GM19043 (cell line): ENCODE results near the gene SMIM36.
"Not testable (repeated sequence)": the region's sequence is repeated elsewhere in the genome, so short reads cannot be mapped to it uniquely, and the experiment has no call there.

Experiments used
- ATAC-seq: cut with Tn5 transposase; IDR thresholded peaks from one replicate; pipeline ENCODE4 v1.9.1; 2021; ENCODE audit warnings: low read depth; ENCODE audit not compliant: unreplicated experiment

Gene SMIM36

DNA sequence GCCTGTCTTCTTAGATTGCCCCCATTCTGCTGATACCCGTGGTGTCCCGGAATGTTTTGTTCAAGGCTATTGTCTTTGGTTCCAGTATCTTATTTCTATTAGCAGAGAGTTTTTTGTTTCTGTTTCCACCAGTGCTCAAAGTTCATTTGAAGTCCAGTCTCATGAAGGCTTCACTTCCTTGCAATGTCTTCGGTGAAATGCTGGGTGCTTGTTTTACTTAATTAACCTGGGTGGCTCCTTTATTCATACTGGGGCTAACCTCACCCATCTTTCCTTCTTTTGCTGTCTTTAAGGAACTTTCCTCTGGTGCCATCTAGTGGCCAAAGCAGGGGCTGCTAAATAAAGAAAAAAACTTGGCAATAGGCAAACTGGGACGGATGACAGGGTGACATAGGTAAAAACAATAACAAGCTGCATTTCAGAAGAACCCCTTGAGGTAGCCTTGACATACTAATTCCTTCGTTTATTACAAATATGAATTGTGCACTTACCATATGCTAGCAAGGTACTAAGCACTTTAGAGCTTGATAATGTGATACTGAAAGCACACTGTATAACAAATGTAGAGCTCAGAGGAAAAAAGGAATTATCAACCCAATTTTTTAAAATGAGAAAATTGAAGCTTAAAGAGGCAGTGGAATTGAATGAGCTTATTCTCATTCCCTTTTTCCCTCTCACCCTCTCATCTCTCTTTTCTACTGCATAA is 2.8 kb upstream of the SMIM36 start:
- ATAC-seq: peak; percentile 93

DNA sequence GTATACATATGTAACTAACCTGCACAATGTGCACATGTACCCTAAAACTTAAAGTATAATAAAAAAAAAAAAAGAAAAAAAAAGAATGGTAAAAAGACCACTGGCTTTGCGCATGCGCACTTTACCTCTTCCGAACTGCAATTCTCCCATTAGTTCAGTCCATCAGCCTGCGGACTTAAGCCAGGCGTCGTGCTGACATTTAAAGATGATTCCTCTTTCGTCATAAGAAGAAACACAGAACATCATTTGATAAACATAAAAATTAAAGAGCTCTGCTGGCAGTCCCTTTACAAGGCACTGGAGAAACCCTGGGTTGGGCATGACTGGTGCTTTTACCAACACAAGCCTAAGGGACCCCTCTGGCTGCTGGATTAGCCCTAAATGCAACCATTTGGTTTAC is 3.6 kb downstream of the SMIM36 start:
- ATAC-seq: not testable (repeated sequence)

DNA sequence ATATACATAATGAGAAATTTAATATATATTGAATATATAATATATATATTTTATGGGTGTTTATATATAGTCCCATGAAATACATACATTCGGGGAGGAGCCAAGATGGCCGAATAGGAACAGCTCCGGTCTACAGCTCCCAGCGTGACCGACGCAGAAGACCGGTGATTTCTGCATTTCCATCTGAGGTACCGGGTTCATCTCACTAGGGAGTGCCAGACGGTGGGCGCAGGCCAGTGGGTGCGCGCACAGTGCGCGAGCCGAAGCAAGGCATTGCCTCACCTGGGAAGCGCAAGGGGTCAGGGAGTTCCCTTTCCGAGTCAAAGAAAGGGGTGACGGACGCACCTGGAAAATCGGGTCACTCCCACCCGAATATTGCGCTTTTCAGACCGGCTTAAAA is 9.6 kb downstream of the SMIM36 start:
- not testable (repeated sequence) for ATAC-seq

DNA sequence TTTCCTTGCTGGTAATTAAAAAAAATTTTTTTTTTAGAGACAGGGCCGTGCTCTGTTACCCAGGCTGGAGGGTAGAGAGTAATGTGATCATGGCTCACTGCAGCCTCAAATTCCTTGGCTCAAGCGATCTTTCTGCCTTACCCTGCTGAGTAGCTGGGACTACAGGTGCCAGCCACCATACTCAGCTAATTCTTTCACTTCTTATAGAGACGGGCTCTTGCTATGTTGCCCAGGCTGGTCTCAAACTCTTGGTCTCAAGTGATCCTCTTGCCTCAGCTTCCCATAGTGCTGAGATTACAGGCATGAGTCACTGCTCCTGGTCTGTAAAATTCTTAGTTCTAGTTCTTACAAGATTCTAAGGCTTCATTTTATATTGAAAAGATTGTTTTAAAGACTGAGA is 11.1 kb downstream of the SMIM36 start:
- ATAC-seq: no peak

DNA sequence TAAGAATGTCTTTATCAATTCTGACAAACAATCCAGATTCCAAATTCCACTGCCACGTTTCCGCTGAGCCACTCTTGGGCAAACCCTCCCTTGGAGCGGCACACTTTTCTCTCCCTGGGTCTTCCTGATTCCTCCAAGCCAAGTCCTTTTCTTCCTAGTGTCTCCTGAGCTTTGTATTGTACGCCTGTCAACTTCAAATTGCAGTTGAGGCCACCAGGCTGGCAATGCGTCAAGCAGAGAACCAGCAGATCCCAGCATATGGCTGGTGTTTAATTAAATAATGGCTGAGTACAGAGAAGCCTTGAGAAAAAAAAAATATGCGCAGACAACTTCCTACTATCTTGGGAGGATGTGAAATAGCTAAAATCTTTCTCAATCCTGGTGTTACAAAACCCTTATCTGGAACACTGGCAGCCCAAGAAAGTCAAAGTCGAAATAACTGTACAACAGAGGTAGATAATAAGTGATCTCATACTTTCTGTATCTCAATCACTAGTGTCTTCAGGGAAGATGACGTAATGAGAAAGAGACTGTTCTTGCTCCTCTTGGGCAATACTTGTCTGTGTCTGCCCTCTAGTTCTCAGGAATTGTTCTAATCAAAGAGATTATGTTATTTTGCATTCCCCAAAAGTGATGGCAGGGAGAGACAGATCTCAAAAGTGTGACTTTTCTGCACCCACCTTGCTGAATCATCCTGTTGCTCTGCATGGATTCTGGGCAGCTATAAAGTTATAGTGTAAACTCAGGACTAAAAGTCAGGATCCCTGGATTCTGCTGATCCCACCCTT is 15.0 kb downstream of the SMIM36 start:
- no peak for ATAC-seq

DNA sequence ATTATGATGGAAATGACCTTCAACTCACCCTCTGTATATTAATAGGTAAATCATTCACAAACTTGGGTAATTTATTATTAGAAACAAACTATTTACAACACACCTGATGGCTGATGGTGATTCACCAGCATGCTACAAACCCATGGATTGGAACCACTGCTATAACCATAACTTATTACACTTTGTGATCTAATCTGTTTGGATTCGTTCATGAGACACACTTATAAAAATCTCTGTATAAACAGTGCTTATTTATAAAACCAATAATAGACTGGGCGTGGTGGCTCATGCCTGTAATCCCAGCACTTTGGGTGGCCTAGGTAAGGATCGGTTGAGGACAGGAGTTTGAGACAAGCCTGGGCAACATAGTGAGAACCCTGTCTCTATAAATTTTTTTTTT is 16.0 kb downstream of the SMIM36 start:
- no peak for ATAC-seq

DNA sequence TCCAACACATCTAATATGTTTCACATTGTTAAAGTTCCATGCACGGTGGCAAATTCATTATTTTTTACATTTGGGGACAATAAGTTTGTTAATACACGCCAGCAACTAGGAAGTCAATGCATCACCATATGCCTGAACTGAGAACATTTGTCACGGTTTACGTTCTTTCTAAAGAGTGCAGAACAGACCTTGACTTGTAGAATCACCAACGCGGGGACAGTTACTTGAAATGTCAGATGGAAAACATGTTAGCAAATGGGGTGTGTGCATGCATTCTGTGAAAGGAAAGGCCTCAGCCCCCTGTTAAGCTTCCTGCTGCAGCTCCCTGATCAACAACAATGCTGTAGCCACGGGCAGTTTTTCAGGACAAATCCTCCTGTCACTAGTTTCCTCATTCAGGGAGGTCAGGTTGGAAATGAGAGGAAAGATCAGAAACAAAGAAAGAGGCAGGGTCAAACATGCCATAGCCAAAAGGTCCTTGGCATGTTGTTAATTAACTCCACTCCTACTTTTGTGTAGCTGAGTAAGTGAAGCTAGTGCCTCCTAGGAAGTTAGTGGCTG is 18.4 kb downstream of the SMIM36 start:
- no peak for ATAC-seq

DNA sequence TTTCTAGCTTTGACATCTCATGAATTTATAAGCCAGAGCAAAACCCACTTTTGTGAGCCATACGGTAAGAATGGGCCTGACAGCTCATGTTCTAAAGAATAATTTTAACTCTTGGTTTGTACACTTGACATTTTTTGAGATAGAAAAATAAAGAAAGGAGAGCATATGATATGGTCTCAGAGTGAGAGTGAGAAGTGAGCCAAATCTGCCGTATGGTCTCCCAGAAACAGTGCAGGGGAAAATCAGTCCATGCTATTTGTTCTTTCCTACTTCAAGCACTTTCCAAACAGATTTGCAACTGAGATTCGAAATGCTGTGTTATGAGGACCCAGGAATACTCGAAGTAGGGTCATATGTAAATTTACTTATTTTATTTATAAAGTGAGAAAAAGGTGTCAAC is 20.9 kb downstream of the SMIM36 start:
- ATAC-seq: no peak

DNA sequence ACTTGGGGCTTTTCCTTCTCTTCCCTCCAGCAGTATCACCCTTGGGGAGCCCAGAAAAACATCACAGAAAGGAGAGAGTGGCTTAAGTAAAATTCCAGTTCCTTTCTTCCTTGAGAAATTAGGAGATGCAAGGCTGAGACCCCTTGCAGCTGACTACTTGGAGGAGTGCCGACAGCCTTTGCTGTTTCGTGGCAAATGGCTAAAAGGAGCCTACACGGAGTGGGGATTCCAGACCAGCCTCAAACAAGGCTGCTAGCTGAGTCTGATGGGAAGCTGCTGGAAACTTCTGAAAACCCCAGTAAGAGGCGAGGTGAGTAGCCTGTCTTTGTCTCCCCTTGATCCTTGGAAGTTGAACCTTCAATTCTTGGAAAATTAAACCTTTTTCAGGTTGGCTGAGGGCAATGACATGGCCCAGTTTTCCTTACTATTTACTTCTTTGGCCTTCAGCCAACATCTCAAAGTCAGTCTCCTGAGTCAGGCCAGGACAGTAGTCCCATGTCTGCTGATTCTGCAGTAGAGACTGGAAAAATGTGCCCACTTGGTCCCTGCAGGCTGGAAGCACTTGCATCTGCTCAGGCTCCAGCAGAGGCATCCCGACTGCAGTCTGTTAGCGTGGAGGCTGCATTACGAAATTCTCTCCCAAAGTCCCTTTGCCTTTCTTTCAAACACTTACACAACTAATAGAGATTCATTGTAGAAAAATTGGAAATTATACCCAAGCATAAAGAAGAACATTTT is 23.4 kb downstream of the SMIM36 start:
- ATAC-seq: no peak

DNA sequence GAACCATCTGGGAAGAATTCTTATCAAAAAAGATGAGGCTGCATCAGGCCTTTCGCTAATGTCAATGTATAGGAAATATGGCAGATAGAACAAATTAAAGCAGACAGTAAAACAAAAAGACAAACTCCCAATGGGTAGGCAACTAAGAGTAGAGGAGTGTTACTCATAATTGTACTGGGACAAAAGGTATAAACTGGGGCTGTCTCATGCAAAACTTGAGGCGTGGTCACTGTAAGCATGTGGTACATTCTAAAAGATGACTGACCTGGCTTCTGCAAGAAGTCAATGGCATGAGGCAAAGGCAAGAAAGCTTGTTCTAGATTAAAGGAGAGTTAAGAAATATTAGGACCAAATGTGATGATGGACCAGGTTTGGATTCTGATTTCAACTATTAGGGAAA is 26.7 kb downstream of the SMIM36 start:
- no peak for ATAC-seq

DNA sequence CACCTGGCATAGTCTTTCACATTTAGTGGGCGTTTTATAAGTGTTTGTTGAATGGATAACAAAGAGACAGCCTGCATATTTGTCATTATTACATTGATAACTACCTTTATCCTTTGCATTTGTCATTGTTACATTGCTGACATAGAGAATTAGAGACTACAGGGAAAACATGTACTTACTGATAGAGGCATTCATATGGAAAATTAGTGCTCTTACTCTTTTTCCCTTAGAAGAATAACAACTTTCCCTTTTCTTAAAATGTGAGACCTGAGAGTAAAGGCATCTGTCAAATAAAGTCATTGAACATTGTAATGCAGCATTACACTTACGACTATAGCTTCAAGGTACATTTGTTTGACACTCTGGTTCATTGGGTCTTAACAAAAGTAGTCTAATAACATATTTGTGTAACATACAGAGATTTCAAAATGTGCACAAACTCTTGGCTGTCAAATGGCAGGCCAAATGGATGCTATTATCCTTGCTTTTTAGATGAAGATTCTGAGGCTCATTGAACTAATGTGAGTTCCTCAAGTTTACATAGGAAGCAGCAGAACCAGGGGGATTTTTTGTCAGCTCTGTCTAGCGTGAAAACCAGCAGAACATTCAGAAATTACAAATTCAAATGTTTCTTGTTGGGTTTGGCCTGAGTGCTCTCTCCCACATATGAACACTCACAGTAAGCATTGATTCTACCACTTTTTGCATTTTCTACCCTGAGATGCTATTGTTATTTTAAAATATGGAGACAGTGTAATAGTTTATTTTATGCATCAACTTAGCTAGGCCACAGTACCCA is 28.5 kb downstream of the SMIM36 start:
- no peak for ATAC-seq

DNA sequence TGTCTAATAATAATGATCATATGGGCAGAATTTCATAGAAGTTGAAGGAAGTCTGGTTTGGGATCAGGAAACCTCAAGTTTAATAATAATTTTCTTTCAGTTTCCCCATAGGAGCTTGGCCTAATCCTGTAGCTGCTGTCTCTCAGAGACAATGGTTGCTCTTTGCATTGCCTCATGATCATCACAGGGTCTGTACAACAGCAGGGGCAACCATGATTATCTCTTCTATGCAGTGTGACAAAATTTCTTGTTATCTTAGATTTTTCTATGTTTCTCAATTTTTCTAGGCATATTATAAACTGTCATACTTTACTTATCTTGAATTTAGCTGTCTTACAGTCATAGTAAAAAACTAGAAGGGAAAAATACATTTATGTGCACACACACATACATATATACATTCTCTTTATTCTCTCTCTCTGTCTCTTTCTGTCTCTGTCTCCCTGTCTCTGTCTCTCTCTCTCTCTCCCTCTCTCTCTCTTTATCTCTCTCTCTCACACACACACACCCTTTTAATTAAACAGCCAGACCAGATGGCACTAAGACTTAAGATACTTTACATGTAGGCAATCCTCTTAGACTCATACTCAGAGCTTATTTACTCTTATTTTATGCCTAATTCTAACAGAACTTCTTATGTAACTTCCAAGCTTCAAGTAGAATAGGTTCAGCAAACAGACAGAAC is 30.5 kb downstream of the SMIM36 start:
- no peak for ATAC-seq

DNA sequence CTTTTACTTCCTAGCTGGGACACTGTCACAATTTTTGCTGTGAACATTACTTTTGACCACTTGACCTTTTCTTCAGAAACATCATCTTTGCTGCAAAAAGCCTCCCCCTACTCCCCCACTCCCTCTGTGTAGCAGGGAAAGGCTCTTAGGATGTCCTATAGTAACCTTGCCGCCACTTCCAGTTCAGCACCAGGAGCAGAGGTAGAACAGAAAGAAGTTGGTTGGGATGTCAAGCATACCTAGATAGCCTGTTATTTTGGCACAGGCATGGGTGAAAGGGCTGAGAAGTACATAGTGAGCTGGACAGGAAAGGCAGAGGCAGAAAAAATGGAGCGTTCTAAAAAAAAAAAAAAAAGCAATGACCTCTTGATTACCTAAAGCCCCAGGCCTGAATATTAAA is 31.3 kb downstream of the SMIM36 start:
- ATAC-seq: no peak

DNA sequence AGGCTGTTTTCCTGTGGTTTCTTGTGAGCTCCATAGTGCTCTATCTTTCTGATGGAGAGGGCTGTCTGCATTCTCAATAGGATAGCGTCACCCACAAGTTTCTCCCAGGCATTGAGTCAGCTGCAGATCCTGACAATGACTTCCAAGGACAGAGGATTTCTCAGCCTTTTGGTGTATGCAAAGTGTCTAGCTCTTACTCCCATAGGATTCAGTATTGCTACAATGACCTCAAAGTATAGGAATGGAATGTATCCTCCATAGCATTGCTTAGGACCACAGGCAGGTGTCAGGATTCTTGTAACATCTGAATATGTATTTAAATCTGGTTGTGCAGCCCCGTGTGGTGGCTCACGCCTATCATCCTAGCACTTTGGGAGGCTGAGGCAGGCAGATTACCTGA is 32.3 kb downstream of the SMIM36 start:
- no peak for ATAC-seq

DNA sequence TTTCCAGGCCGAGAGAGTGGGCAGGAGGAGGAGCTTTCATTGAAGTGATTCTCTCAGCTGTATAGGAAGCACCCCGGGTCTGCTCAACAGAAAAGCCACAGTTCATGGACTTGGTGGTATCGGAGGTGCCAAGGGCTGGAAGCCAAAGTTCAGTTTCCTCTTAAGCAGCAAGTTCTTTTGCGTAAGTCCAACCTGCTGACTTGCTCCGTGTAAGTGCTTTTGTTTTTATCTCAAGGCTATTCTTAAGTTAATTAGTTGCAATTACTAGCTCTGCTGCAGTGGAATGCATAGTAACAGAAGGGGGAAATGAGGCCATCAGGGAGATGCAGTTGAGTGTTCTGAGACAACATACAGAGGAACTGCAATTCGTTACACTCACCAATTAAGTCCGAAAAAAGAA is 44.6 kb downstream of the SMIM36 start:
- no peak for ATAC-seq

DNA sequence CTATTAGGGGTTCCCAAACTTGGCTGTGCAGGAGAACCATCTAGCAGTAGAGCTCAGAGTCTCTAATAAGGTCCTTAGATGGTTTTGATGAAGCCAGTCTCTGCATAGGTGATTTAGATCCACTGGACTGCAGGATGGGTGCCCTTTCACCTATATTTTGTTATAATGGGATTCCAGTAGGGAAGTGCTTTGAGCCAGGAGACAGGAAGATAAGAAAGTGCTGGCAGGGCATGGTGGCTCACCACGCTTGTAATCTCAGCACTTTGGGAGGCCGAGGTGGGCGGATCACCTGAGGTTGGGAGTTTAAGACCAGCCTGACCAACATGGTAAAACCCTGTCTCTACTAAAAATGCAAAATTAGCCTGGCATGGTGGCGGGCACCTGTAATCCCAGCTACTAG is 45.5 kb downstream of the SMIM36 start:
- not testable (repeated sequence) for ATAC-seq

DNA sequence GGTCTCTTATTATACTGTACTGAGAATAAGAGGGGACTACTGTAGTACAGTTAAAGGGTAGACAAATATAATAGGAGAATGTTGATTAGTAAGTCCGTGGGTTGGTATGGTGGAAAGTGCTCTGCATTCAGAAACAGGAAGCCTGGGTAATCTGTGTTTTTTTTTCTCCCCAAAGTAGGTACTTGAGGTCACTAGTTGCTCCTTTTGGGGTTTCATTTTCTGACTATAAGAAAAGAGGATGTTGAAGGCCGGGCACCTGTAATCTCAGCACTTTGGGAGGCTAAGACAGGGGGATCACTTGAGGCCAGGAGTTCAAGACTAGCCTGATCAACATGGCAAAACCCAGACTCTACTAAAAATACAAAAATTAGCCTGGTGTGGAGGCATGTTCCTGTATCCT is 47.7 kb downstream of the SMIM36 start:
- peak; percentile 70 for ATAC-seq

DNA sequence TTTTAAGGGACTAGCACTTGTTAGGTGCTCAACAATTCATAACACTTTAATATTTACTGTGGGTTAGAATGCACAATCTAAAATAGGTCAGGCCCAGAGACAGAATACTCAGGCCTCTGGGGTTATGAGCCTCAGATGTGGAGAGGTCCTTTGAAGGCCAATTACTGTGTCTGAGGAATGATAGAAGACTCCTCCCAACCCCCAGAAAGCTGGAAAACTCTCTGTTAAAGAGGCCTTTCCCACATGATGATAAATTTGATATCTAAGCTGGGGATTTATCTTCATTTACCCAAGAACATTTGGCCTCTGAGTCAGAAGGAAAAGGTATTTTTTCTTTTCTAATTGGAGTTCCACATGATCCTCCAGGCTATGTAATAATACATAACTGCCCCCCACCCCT is 48.5 kb downstream of the SMIM36 start:
- no peak for ATAC-seq

DNA sequence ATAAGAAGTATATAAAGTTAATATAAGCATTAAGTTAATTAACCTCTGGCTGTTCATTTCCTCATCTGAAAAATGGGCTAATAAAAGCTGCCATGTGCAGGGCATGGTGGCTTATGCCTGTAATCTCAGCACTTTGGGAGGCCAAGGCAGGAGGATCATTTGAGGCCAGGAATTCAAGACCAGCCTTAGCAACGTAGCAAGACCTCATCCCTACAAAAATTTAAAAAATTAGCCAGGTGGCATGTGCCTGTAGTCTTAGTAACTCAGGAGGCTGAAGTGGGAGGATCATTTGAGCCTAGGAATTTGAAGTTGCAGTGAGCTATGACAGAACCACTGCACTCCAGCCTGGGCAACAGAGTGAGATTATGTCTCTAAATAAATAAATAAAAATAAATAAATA is 49.0 kb downstream of the SMIM36 start:
- no peak for ATAC-seq

DNA sequence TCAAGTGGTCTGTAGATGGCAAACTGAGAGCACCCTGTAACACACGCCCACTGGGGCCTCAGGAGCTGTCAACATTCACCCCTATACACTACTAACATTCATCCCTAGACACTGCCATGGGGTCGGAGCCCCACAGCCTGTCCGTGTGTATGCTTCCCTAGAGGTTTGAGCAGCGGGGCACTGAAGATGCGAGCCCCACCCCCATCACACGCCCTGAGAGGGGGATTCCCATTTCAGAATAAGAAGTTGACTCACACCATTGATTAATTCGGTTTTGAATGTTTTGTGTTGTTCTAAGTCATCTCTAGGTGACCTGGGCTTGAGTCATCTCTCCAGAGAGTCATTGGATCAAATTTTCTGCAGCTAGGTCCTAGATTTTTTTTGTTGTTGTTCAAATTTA is 52.3 kb downstream of the SMIM36 start:
- ATAC-seq: peak; percentile 48
